GM12878 (cell line): ENCODE measurements around the gene PACS2. TPM values are rescaled to one million over a fixed set of nuclear protein-coding genes. Genes with fewer than 3 reads are reported as not detected.

Source experiments
- ATAC-seq: fragments of 200-7000 bp; cut with Tn5 transposase; 3 replicates; pipeline ENCODE4 v1.9.1; 2020; ENCODE audit warnings: mild to moderate bottlenecking, moderate library complexity
- BruUV-seq: library from RNA; stranded (reverse); fragments of 400-500 nt; replicated peaks from 2 replicates; lab custom pipeline; 2021; lab: Mats Ljungman, UMichigan
- CTCF ChIA-PET: fragments of 300-600 bp; sonication (Branson Sonifier 250); formaldehyde crosslinking; extraction: SDS; loops from one replicate; lab custom pipeline; 2021; ENCODE audit warnings: inconsistent platforms; lab: Yijun Ruan, JAX
- POLR2A ChIA-PET: fragments of 350-600 bp; formaldehyde crosslinking; extraction: SDS; loops from one replicate; lab custom pipeline; 2021; ENCODE audit warnings: inconsistent platforms; lab: Charles Lee
- RAD21 ChIA-PET: fragments of 300-600 bp; sonication (Branson Sonifier 250); formaldehyde crosslinking; loops from one replicate; lab custom pipeline; 2023; ENCODE audit warnings: antibody characterized with exemption; ENCODE audit not compliant: unreplicated experiment; lab: Charles Lee
- SMC1A ChIA-PET: fragments of 300-600 bp; sonication (Branson Sonifier 250); formaldehyde crosslinking; loops from one replicate; lab custom pipeline; 2023; ENCODE audit not compliant: unreplicated experiment, uncharacterized antibody; lab: Charles Lee
- DNase-seq: peaks from one replicate; pipeline ENCODE4 v3.0.0-alpha.2; 2011; ENCODE audit warnings: low read depth, low spot score
- FAIRE-seq: peaks from 3 replicates; lab custom pipeline; 2011; peaks lifted over from hg19 to GRCh38; lab: Jason Lieb, UNC
- H2AFZ ChIP-seq: 2 replicates; pipeline ENCODE4 v1.6.0; 2011; ENCODE audit warnings: low read depth, low read length, control low read depth; ENCODE audit not compliant: control insufficient read depth
- H3K27ac ChIP-seq: 2 replicates; pipeline ENCODE4 v1.5.1; 2011; ENCODE audit warnings: control low read depth; ENCODE audit not compliant: control insufficient read depth, insufficient read depth
- H3K27me3 ChIP-seq, 2 experiments: replicated peaks in 1 of 2; 2 replicates each; pipeline versions ENCODE4 v1.6.0 to v1.6.1; 2011; ENCODE audit warnings: low read length in 1 of 2; ENCODE audit not compliant: control insufficient read depth in 2 of 2, insufficient read depth in 2 of 2
- H3K36me3 ChIP-seq, 2 experiments: 2 replicates each; pipeline ENCODE4 v1.5.1; 2011; ENCODE audit warnings: low read length in 1 of 2; ENCODE audit not compliant: control insufficient read depth in 2 of 2, insufficient read depth in 2 of 2
- H3K4me1 ChIP-seq: 2 replicates; pipeline ENCODE4 v1.6.1; 2011; ENCODE audit warnings: mild to moderate bottlenecking, low read length, moderate library complexity, mixed read lengths; ENCODE audit not compliant: control insufficient read depth, insufficient read depth
- H3K4me2 ChIP-seq: 2 replicates; pipeline ENCODE4 v1.6.0; 2011; ENCODE audit warnings: control low read depth; ENCODE audit not compliant: control insufficient read depth, insufficient read depth
- H3K4me3 ChIP-seq: fragments of 200-600 bp; sonication (generic); 2 replicates; pipeline ENCODE4 v1.5.1; 2016
- H3K79me2 ChIP-seq: 2 replicates; pipeline ENCODE4 v1.6.0; 2011; ENCODE audit warnings: low read length; ENCODE audit not compliant: control insufficient read depth, insufficient read depth
- H3K9ac ChIP-seq: 2 replicates; pipeline ENCODE4 v1.8.0; 2011; ENCODE audit warnings: low read length, control low read depth, mixed read lengths; ENCODE audit not compliant: control insufficient read depth, insufficient read depth
- H3K9me3 ChIP-seq: replicated peaks from 3 replicates; pipeline ENCODE4 v1.5.1; 2011; ENCODE audit warnings: mild to moderate bottlenecking, low read length; ENCODE audit not compliant: control insufficient read depth, insufficient read depth
- H4K20me1 ChIP-seq: 2 replicates; pipeline ENCODE4 v1.6.0; 2011; ENCODE audit not compliant: control insufficient read depth, insufficient read depth
- ATF3 ChIP-seq: IDR thresholded peaks from 2 replicates; pipeline ENCODE4 v1.6.1; 2011; ENCODE audit warnings: low read depth, mild to moderate bottlenecking, low read length, moderate library complexity, borderline replicate concordance; ENCODE audit errors: extremely low read depth
- CHD1 ChIP-seq: IDR thresholded peaks from 2 replicates; pipeline ENCODE4 v1.6.1; 2012; ENCODE audit warnings: low read depth, low read length, improper control_type of control experiment
- POLR2A ChIP-seq: IDR thresholded peaks from 2 replicates; pipeline ENCODE4 v1.6.1; 2011; ENCODE audit warnings: low read depth, mild to moderate bottlenecking, low read length
- PRDM15 ChIP-seq: fragments of 450-650 bp; formaldehyde crosslinking; IDR thresholded peaks from 2 replicates; pipeline ENCODE4 v1.4.0; 2020; ENCODE audit warnings: mild to moderate bottlenecking, moderate library complexity
- SPI1 ChIP-seq: IDR thresholded peaks from 2 replicates; pipeline ENCODE4 v1.6.1; 2011; ENCODE audit warnings: low read depth, mild to moderate bottlenecking, low read length, moderate library complexity, borderline replicate concordance; ENCODE audit not compliant: insufficient read depth
- TCF12 ChIP-seq: IDR thresholded peaks from 2 replicates; pipeline ENCODE4 v1.6.1; 2011; ENCODE audit warnings: low read depth, mild to moderate bottlenecking, low read length
- ZNF622 ChIP-seq: fragments of 450-650 bp; IDR thresholded peaks from 2 replicates; pipeline ENCODE4 v1.6.1; 2017; ENCODE audit warnings: mild to moderate bottlenecking, inconsistent platforms
- ZZZ3 ChIP-seq: IDR thresholded peaks from 2 replicates; pipeline ENCODE4 v1.6.1; 2011; ENCODE audit warnings: low read depth; ENCODE audit not compliant: control insufficient read depth, insufficient read length
- WGBS: methylation state at CpG from one replicate; pipeline ENCODE4 v1.1.6; 2016; ENCODE audit warnings: low lambda C conversion rate; ENCODE audit not compliant: insufficient replicate concordance, insufficient coverage; ENCODE audit errors: missing lambda C conversion rate; 5-methylcytosine and 5-hydroxymethylcytosine counted together
- in situ Hi-C: fragments of 300-500 bp; cut with MboI; formaldehyde crosslinking; loops from 9 replicates; pipeline ENCODE4 v1.14.3; 2018; ENCODE audit warnings: mixed read lengths
- intact Hi-C: fragments of 100-400 bp; cut with micrococcal nuclease; formaldehyde crosslinking; loops from one replicate; pipeline ENCODE4 v1.14.2; 2022; ENCODE audit not compliant: unreplicated experiment
- polyA plus RNA-seq, 11 experiments: library from polyadenylated mRNA; depleted of rRNA in 4 of 11; unstranded in 6 of 11; stranded (reverse) in 5 of 11; fragments of >200 nt; fragmentation: Nextera tagmentation in 4 of 11; fragmentation: Illumina TruSeq in 1 of 11; extraction: Ambion mirVana in 4 of 11; extraction: Trizol in 1 of 11; gene quantifications; 1 replicate in 1 of 11; 2 replicates in 10 of 11; pipeline versions ENCODE4 v1.2.1 to v1.2.3, GENCODE V29; 2011 to 2016; ENCODE audit warnings: inconsistent platforms in 2 of 11, missing spikeins in 2 of 11, low read depth in 1 of 11
- total RNA-seq, 4 experiments: library from RNA; depleted of rRNA in 3 of 4; stranded (reverse); fragments of >200 nt in 3 of 4; fragmentation: Illumina TruSeq in 1 of 4; extraction: Trizol in 1 of 4; gene quantifications; 2 replicates each; pipeline versions ENCODE4 v1.2.1 to v1.2.3, GENCODE V29; 2013 to 2021
- TF ChIP-seq, protein P1 (sequence below): IDR thresholded peaks from 2 replicates; pipeline ENCODE4 v1.6.1; 2012; ENCODE audit warnings: low read depth, low read length, improper control_type of control experiment

The PACS2 gene
- total and polyA plus RNA-seq, 10 of the 15 experiments (the other 5 are each of a cell fraction or from before 2014, with no cell fraction given) = 0.21 to 37.3 (median 9.4) TPM

GRCh38 chr14:105416671-105417070, 102.1 kb downstream of the PACS2 start:
- Histone ChIP-seq H3K9ac (no peak overlapping the region), H3K79me2 (peaks cover 19% of the 10 kb centered on the region), H4K20me1 (no peaks in the 10 kb centered on the region), H3K9me3 (no peaks in the 10 kb centered on the region), H3K27ac (no peak overlapping the region), H3K4me2 (no peak overlapping the region), H3K27me3 (peaks cover 2 to 6% of the 10 kb centered on the region in 2 experiments; a peak in 2 of 4 replicates), H3K4me3 (no peak overlapping the region), H2AFZ (no peak overlapping the region), H3K4me1 (peaks cover 7% of the 10 kb centered on the region), H3K36me3 (no peaks in the 10 kb centered on the region)
- no peak for DNase-seq
- ChIA-PET POLR2A (no interaction called here), RAD21 (no interaction called here), CTCF (interaction anchor here (0.9 kb wide), 1 partner anchor 13 kb away, joined by 3 read pairs; no protein-coding TSS in a partner anchor), SMC1A (no interaction called here)
- 95% methylated on average over 11 of the region's 11 CpGs for WGBS
- no TSS peak for BruUV-seq
- FAIRE-seq = no peak
- TF ChIP-seq POLR2A = no peak
- TF ChIP-seq, protein P1, sequence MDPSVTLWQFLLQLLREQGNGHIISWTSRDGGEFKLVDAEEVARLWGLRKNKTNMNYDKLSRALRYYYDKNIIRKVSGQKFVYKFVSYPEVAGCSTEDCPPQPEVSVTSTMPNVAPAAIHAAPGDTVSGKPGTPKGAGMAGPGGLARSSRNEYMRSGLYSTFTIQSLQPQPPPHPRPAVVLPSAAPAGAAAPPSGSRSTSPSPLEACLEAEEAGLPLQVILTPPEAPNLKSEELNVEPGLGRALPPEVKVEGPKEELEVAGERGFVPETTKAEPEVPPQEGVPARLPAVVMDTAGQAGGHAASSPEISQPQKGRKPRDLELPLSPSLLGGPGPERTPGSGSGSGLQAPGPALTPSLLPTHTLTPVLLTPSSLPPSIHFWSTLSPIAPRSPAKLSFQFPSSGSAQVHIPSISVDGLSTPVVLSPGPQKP = no peak
- TF ChIP-seq TCF12 = no peak
- no peak for TF ChIP-seq CHD1
- TF ChIP-seq ZZZ3 = no peak
- no peak for TF ChIP-seq SPI1
- intact Hi-C loops = no loop called here
- in situ Hi-C loops = no loop called here
- ATAC-seq = no peak

DNA sequence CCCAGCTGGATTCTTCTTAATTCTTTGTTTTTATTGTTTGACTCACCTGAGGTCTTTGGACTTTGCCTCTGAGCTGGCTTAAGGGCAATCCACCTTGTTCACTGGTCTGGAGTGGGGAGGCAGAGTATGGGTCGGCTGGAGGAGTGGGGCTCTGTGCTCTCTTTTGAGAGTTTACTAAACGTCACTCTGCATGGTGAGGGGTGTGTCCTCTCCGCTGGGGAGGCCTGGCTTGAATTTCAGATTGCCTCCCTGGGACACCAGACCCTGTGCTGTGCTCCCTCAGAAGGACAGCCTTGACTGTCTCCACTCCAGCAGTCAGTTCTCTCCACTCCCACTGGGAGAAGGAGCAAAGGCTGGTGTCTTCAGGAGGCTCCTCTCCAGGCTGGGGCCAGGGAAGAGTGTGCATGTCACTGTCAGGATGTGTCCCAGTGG, 103.2 kb downstream of the PACS2 start:
- H3K27ac ChIP-seq = no peak overlapping the region
- peaks cover 0 to 2% of the 10 kb centered on the region in 2 experiments; a peak in 1 of 4 replicates for H3K27me3 ChIP-seq
- H3K79me2 ChIP-seq = peaks cover 29% of the 10 kb centered on the region
- H3K4me1 ChIP-seq = peaks cover 15% of the 10 kb centered on the region
- peaks cover 0 to 5% of the 10 kb centered on the region in 2 experiments; a peak in 1 of 4 replicates for H3K36me3 ChIP-seq
- TF ChIP-seq ZNF622 (no peak), ATF3 (no peak), PRDM15 (no peak)
- 84% methylated on average over 3 of the region's 3 CpGs for WGBS
- CTCF ChIA-PET = interaction anchor here (1.0 kb wide), 1 partner anchor 63 kb away, joined by 3 read pairs; no protein-coding TSS in a partner anchor
- RAD21 ChIA-PET = no interaction called here
- no peaks in the 10 kb centered on the region for H3K9me3 ChIP-seq
- H4K20me1 ChIP-seq = no peaks in the 10 kb centered on the region
- in situ Hi-C loops = no loop called here
- H3K4me2 ChIP-seq = no peak overlapping the region
- no TSS peak for BruUV-seq
- SMC1A ChIA-PET = no interaction called here
- H2AFZ ChIP-seq = no peak overlapping the region
- no peak overlapping the region for H3K4me3 ChIP-seq
- FAIRE-seq (no peak), DNase-seq (no peak), ATAC-seq (no peak)
- intact Hi-C loops = no loop called here
- no peak overlapping the region for H3K9ac ChIP-seq
- POLR2A ChIA-PET = no interaction called here
